HepG2 (cell line): ENCODE results near the gene DOCK10. TPM values are rescaled to one million over a fixed set of nuclear protein-coding genes. Genes with fewer than 3 reads are reported as not detected.

Source experiments
- ATAC-seq: fragments of 200-7000 bp; cut with Tn5 transposase; 3 replicates; pipeline ENCODE4 v1.9.1; 2020; ENCODE audit warnings: mild to moderate bottlenecking, moderate library complexity
- BruUV-seq: library from RNA; stranded (reverse); fragments of 400-500 nt; replicated peaks from 2 replicates; lab custom pipeline; 2021; lab: Mats Ljungman, UMichigan
- CTCF ChIA-PET: fragments of 300-600 bp; formaldehyde crosslinking; extraction: SDS; loops from one replicate; lab custom pipeline; 2021; ENCODE audit warnings: low total read pairs, inconsistent platforms, low intra/inter-chr PET ratio; lab: Yijun Ruan, JAX
- POLR2A ChIA-PET: fragments of 350-600 bp; sonication (Branson Sonifier 250); formaldehyde crosslinking; loops from one replicate; lab custom pipeline; 2020; ENCODE audit warnings: antibody characterized with exemption, inconsistent platforms; lab: Yijun Ruan, JAX
- DNase-seq: peaks from one replicate; pipeline ENCODE4 v3.0.0-alpha.2; 2015; ENCODE audit warnings: low spot score
- FAIRE-seq: peaks from 3 replicates; lab custom pipeline; 2011; peaks lifted over from hg19 to GRCh38; lab: Jason Lieb, UNC
- H2AFZ ChIP-seq: one replicate; pipeline ENCODE4 v1.6.1; 2011; ENCODE audit warnings: low read length, inconsistent platforms
- H3K27ac ChIP-seq: fragments of 300-600 bp; 3 replicates; pipeline ENCODE4 v1.8.0; 2011; ENCODE audit warnings: mixed run types, mild to moderate bottlenecking, mixed read lengths, low read length, inconsistent platforms; ENCODE audit not compliant: insufficient read depth; ENCODE audit errors: extremely low read length
- H3K27me3 ChIP-seq, 2 experiments: fragments of 200-600 bp in 1 of 2; 2 replicates in 1 of 2; 3 replicates in 1 of 2; pipeline versions ENCODE4 v1.6.0 to v1.8.0; 2011; ENCODE audit warnings: low read length in 2 of 2, mild to moderate bottlenecking in 2 of 2, moderate library complexity in 2 of 2, inconsistent platforms in 1 of 2; ENCODE audit not compliant: insufficient read depth in 2 of 2, control insufficient read depth in 1 of 2
- H3K36me3 ChIP-seq, 2 experiments: fragments of 200-600 bp in 1 of 2; replicated peaks in 1 of 2; 2 replicates in 1 of 2; 3 replicates in 1 of 2; pipeline versions ENCODE4 v1.5.1 to v1.8.0; 2011; ENCODE audit warnings: low read length in 2 of 2, inconsistent platforms in 1 of 2; ENCODE audit not compliant: insufficient read depth in 2 of 2, control insufficient read depth in 1 of 2
- H3K4me1 ChIP-seq: 2 replicates; pipeline ENCODE4 v1.5.1; 2012; ENCODE audit warnings: low read length, inconsistent platforms; ENCODE audit not compliant: insufficient read depth
- H3K4me2 ChIP-seq: 2 replicates; pipeline ENCODE4 v1.6.0; 2011; ENCODE audit warnings: low read depth, low read length, inconsistent platforms
- H3K4me3 ChIP-seq, 3 experiments: fragments of 200-600 bp in 1 of 3; sonication (generic), shearing (Covaris generic) in 1 of 3; replicated peaks in 1 of 3; 2 replicates each; pipeline ENCODE4 v1.5.1; 2011 to 2016; ENCODE audit warnings: low read length in 3 of 3, inconsistent platforms in 2 of 3, low read depth in 2 of 3, mild to moderate bottlenecking in 2 of 3, control low read depth in 1 of 3, mixed read lengths in 1 of 3; ENCODE audit not compliant: insufficient read depth in 1 of 3
- H3K79me2 ChIP-seq: one replicate; pipeline ENCODE4 v1.6.1; 2011; ENCODE audit warnings: low read length, inconsistent platforms; ENCODE audit not compliant: insufficient read depth
- H3K9ac ChIP-seq: 2 replicates; pipeline ENCODE4 v1.6.0; 2011; ENCODE audit warnings: mild to moderate bottlenecking, low read depth, low read length, inconsistent platforms; ENCODE audit not compliant: insufficient read depth
- H3K9me3 ChIP-seq: 2 replicates; pipeline ENCODE4 v1.5.1; 2012; ENCODE audit warnings: mild to moderate bottlenecking, low read length
- H4K20me1 ChIP-seq: 2 replicates; pipeline ENCODE4 v1.6.0; 2011; ENCODE audit warnings: inconsistent platforms, mild to moderate bottlenecking, low read length, moderate library complexity; ENCODE audit not compliant: insufficient read depth
- MATR3 ChIP-seq: sonication (generic); formaldehyde crosslinking; IDR thresholded peaks from 2 replicates; pipeline ENCODE4 v1.4.0; 2020; ENCODE audit warnings: missing genetic modification reagents
- PRDM4 ChIP-seq: sonication (generic); formaldehyde crosslinking; IDR thresholded peaks from 2 replicates; pipeline ENCODE4 v1.9.0; 2021; ENCODE audit warnings: missing genetic modification reagents, borderline replicate concordance
- RBFOX2 ChIP-seq: fragments of 200-400 bp; formaldehyde crosslinking; IDR thresholded peaks from 2 replicates; pipeline ENCODE4 v1.6.1; 2017; ENCODE audit warnings: low read depth, mild to moderate bottlenecking, low read length
- ZNF362 ChIP-seq: sonication (generic); formaldehyde crosslinking; IDR thresholded peaks from 2 replicates; pipeline ENCODE4 v1.4.0; 2020; ENCODE audit warnings: missing genetic modification reagents, mild to moderate bottlenecking, borderline replicate concordance
- ZNF572 ChIP-seq: sonication (generic); formaldehyde crosslinking; IDR thresholded peaks from 2 replicates; pipeline ENCODE4 v1.5.1; 2020; ENCODE audit warnings: mild to moderate bottlenecking, missing genetic modification reagents
- ZNF790 ChIP-seq: sonication (generic); formaldehyde crosslinking; IDR thresholded peaks from 2 replicates; pipeline ENCODE4 v1.8.0; 2022; ENCODE audit warnings: missing genetic modification reagents, mild to moderate bottlenecking, borderline replicate concordance
- WGBS: methylation state at CpG from one replicate; pipeline ENCODE4 v1.1.6; 2017; ENCODE audit warnings: low lambda C conversion rate; 5-methylcytosine and 5-hydroxymethylcytosine counted together
- in situ Hi-C: cut with HindIII; loops from 2 replicates; pipeline ENCODE4 v1.10.0; 2017; ENCODE audit warnings: low pct_unique_long_range_greater_than_20kb; ENCODE audit not compliant: extremely low pct_ligation_motif_present
- intact Hi-C: fragments of 100-400 bp; cut with micrococcal nuclease; formaldehyde crosslinking; loops from one replicate; pipeline ENCODE4 v1.10.0; 2022; ENCODE audit not compliant: unreplicated experiment
- polyA plus RNA-seq, 8 experiments: library from polyadenylated mRNA; depleted of rRNA in 3 of 8; stranded (reverse) in 7 of 8; unstranded in 1 of 8; fragments of >200 nt; fragmentation: Illumina TruSeq in 4 of 8; extraction: Trizol in 4 of 8; gene quantifications; 2 replicates each; pipeline versions ENCODE4 v1.2.1 to v1.2.3, GENCODE V29; 2011 to 2016; ENCODE audit warnings: low read depth in 4 of 8, missing spikeins in 1 of 8, mixed read lengths in 1 of 8; ENCODE audit not compliant: insufficient read depth in 1 of 8
- total RNA-seq, 5 experiments: library from RNA; depleted of rRNA; stranded (reverse); fragments of >200 nt; fragmentation: Illumina TruSeq; extraction: Trizol; gene quantifications; 2 replicates each; pipeline ENCODE4 v1.2.3, GENCODE V29; 2016; ENCODE audit warnings: low read depth in 1 of 5

DOCK10 gene
- total and polyA plus RNA-seq, 2 of the 13 experiments (the other 11 are each of a cell fraction or from before 2014, with no cell fraction given): not detected

- Histone ChIP-seq H3K9ac (no peak overlapping the region), H3K27me3 (no peaks in the 10 kb centered on the region), H3K4me1 (no peaks in the 10 kb centered on the region), H3K4me2 (no peak overlapping the region), H2AFZ (no peak overlapping the region), H4K20me1 (no peaks in the 10 kb centered on the region), H3K79me2 (no peaks in the 10 kb centered on the region), H3K27ac (no peak overlapping the region), H3K36me3 (no peaks in the 10 kb centered on the region), H3K4me3 (no peak overlapping the region), H3K9me3 (no peaks in the 10 kb centered on the region)
- 2% methylated on average over 3 of the region's 3 CpGs for WGBS
- intact Hi-C loops: no loop called here
- no peak for TF ChIP-seq RBFOX2
- TF ChIP-seq ZNF362 (CRISPR knock-in tag): no peak
- no peak for TF ChIP-seq PRDM4
- TF ChIP-seq ZNF790 (CRISPR knock-in tag): no peak
- TF ChIP-seq ZNF572 (CRISPR knock-in tag): no peak
- no peak for TF ChIP-seq MATR3 (CRISPR knock-in tag)
- in situ Hi-C loops: no loop called here
- POLR2A ChIA-PET: no interaction called here
- no TSS peak for BruUV-seq
- no peak for ATAC-seq
- FAIRE-seq: no peak
- CTCF ChIA-PET: no interaction called here
- DNase-seq: no peak
Observed at GRCh38 chr2:224958462-224958857, 83.8 kb downstream of the DOCK10 start.
